SJCRH30 (cell line): ENCODE data around the gene LPGAT1. TPM values are rescaled to one million over a fixed set of nuclear protein-coding genes. Genes with fewer than 3 reads are reported as not detected.

Source experiments
- DNase-seq, 2 experiments: peaks; one replicate each; pipeline ENCODE4 v3.0.0-alpha.2; 2015 to 2020
- H3K27ac ChIP-seq: fragments of 250-450 bp; sonication (Bioruptor Pico); 2 replicates; pipeline ENCODE4 v1.5.1; 2020; ENCODE audit warnings: mild to moderate bottlenecking, moderate library complexity
- H3K27me3 ChIP-seq: fragments of 250-450 bp; sonication (Bioruptor Pico); 2 replicates; pipeline ENCODE4 v1.5.1; 2020; ENCODE audit warnings: mild to moderate bottlenecking, moderate library complexity
- H3K36me3 ChIP-seq: fragments of 250-450 bp; sonication (Bioruptor Pico); 2 replicates; pipeline ENCODE4 v1.5.1; 2020; ENCODE audit warnings: mild to moderate bottlenecking, moderate library complexity
- H3K4me1 ChIP-seq: fragments of 250-450 bp; sonication (Bioruptor Pico); 2 replicates; pipeline ENCODE4 v1.5.1; 2020; ENCODE audit warnings: mild to moderate bottlenecking, moderate library complexity
- H3K4me3 ChIP-seq: fragments of 250-450 bp; sonication (Bioruptor Pico); 2 replicates; pipeline ENCODE4 v1.5.1; 2020; ENCODE audit warnings: mild to moderate bottlenecking, moderate library complexity
- H3K9me3 ChIP-seq: fragments of 250-450 bp; sonication (Bioruptor Pico); replicated peaks from 2 replicates; pipeline ENCODE4 v1.5.1; 2020; ENCODE audit warnings: mild to moderate bottlenecking, moderate library complexity
- total RNA-seq: library from RNA; depleted of rRNA; stranded (reverse); fragments of >200 nt; shearing (Covaris generic); gene quantifications from 2 replicates; pipeline ENCODE4 v1.2.3, GENCODE V29; 2014

LPGAT1 gene
- total RNA-seq, 1 experiment from 2014 or later = 70.0 TPM

DNA sequence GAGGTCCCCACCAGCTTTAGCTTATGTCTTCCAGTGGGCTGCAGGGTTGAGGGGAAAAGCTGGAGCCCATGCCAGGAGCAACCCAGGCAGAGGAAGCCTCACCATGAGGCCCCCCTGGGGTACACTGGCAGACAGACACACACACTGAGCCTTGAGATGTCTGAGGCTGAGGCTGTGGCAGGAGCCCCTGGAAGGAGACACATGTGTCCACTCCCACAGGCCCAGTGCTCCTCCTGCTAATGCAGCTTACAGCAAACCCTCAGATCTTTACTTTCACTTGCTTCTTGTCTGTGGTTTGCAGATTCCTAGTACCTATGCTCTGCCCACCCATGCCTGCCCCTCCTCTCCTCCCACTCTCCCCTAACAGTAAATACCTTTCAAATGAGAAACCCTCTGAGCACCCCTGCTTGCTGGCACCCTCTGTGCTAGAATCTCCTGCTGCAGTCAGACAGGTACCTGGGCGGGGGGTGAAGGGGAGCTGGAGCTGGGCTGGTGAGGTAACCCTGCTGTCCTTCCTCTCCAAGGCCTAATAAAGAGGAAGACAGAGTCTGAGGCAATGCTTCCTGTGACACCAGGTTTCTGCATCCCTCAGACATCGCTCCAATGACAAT, 91.8 kb downstream of the LPGAT1 start:
- no peaks in the 10 kb centered on the region for H3K9me3 ChIP-seq
- H3K27ac ChIP-seq = no peak overlapping the region
- H3K27me3 ChIP-seq = no peaks in the 10 kb centered on the region
- no peak overlapping the region for H3K4me3 ChIP-seq
- DNase-seq = peak in 1 of 2 experiments; percentile 23
- H3K4me1 ChIP-seq = peaks cover 56% of the 10 kb centered on the region
- H3K36me3 ChIP-seq = no peaks in the 10 kb centered on the region

DNA sequence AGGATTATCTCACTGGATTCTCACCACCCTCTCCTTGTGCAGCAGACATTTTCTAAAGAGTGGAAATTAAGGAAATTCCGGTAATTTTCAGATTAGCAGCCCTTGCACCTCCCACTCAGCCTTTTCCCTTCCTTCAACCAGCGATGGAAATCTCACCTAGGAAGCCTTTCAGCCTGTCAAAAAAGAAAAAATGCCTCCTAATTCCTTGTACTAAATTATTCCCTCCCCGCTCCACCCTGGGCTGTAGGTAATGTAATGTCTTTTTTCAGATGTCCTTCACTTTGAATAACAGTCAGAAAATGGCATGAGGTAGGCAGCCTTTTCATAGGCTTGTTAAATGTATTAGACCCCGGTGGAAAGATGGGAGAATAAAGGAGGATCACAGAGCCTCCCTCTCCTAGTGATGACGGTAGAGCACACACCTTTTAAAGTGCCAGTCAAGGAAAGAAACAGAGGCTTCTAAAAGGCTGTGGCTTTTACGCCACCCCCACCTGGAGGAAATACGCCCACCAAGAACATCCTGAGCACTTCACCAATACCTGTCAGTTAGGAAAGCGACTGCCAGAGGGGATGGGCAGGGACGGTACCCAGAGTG, 92.4 kb downstream of the LPGAT1 start:
- DNase-seq = no peak
- no peaks in the 10 kb centered on the region for H3K27me3 ChIP-seq
- no peak overlapping the region for H3K4me3 ChIP-seq
- peaks cover 52% of the 10 kb centered on the region for H3K4me1 ChIP-seq
- H3K27ac ChIP-seq = no peak overlapping the region
- no peaks in the 10 kb centered on the region for H3K36me3 ChIP-seq
- H3K9me3 ChIP-seq = no peaks in the 10 kb centered on the region

DNA sequence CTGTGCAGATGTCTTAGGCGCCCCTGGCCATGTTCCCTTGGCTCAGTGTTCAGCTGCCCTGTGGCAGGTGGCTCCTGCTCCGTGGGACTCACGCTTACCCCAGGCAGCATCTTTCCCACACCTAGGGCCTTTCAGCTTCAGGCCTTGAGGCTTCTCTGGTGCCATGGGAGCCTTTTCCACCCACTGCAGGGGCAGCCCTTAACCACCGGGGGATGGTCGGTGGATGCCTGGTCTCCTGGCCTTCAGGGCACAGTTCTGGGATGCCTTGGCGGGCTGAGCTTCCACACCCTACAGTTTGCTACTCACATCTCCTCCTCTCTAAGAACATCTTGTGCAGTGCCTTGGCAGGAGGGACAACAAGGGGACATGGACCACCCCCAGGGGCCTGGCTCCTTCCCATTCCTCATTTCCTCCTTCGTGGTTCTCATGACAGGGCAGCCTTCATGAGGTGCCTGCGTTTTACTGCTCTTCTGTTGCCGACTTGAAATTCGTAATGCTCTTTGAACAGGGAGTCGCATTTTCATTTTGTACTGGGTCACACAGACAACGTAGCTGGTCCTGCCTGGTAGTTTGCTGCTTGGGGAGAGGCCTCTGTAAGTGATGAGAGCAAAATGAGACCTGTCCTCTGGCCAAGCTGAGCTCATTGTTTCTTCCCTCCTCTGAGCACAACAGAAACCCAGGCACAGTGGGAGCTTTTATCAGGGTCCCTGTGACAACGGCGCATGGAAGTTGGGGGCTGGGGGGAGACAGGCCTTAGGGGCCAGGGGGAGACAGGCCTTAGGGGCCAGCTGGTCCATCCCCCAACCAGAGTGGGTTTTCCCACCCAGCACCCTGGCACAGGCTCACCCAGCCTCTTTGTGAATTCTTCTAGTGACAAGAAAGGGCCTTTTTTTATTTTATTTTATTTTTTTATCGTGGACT, 93.2 kb downstream of the LPGAT1 start:
- Histone ChIP-seq H3K27ac (no peak overlapping the region), H3K27me3 (no peaks in the 10 kb centered on the region), H3K9me3 (no peaks in the 10 kb centered on the region), H3K4me1 (peaks cover 44% of the 10 kb centered on the region), H3K36me3 (no peaks in the 10 kb centered on the region), H3K4me3 (no peak overlapping the region)
- DNase-seq = peak in 1 of 2 experiments; percentile 19

DNA sequence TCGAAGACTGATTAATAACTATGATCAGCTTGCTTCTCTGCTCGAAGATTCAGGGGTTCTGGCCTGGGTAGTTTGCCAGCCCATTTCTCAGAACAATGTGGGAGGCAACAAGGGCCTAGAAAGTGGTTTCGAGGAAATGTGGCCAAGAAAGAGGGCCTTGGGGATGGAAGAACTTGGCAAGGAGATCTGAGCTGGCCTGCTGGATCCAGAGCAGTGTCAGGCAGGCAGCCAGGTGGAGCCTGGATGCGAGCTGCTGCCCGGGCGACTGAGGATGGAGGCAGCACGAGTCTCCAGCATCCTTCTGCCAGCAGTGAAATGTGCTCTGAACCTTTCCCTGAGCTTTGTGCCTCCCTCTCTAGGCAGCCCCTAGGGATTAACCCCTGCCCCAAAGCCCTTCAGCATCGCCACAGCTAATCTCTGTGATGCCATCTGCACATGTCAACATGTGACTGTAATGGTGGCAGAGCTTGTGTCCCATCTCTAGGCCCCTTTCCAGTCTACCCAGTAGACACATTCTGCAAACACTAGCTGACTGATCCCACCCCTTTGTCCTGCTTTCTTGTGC, 94.1 kb downstream of the LPGAT1 start:
- peak in 1 of 2 experiments; percentile 43 for DNase-seq
- Histone ChIP-seq H3K27me3 (no peaks in the 10 kb centered on the region), H3K4me3 (no peak overlapping the region), H3K9me3 (no peaks in the 10 kb centered on the region), H3K36me3 (no peaks in the 10 kb centered on the region), H3K27ac (peak overlapping the region; percentile 56), H3K4me1 (peaks cover 35% of the 10 kb centered on the region)

DNA sequence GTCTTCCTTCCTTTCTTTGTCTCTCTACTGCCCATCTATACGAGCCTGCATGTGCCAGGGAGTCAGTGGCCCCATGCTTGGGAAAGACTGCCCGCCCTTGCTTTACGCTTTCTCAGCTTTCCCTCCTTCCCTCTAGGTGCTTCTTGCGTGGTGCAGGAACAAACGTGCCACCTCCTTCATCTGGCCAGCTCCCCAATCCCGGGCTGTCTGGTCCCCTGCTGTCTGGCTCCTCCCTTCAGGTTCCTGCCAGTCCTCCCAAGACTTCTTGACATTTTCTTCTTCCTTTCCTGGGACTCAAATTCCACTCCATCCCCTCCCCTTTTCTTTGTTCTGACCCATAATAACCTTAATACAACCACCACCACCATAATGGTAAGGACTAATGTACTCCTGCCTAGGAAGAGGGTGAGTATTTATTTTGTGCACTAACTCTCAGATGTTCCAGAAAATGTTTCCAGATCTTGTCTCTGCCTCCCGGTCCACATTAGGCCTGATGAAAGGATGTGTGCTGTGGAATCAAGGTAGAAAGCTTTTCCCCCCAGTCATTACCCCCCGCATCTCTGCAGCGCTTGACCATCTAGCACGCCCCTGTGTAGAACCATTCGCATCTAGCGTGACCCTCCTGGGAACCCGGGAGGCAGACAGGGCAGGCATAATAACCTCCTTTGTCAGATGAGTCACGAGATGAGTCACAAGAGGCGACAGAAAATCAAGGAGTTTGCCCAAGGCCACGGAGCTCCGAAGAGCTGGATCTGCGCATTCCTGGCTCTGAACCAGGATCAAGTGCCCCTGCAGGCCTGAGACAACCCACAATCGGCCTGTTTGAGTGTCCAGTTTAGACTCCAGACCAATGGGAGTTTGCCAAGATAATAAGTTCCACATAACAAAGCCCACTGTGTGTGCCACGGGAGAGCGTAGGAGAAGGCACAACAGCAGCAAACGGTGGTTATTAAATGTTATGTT, 95.1 kb downstream of the LPGAT1 start:
- peak overlapping the region; percentile 56 for H3K27ac ChIP-seq
- DNase-seq = peak; percentile 92 to 94
- H3K27me3 ChIP-seq = no peaks in the 10 kb centered on the region
- H3K4me1 ChIP-seq = peaks cover 28% of the 10 kb centered on the region
- no peaks in the 10 kb centered on the region for H3K36me3 ChIP-seq
- H3K9me3 ChIP-seq = no peaks in the 10 kb centered on the region
- peak overlapping the region; percentile 16 for H3K4me3 ChIP-seq

DNA sequence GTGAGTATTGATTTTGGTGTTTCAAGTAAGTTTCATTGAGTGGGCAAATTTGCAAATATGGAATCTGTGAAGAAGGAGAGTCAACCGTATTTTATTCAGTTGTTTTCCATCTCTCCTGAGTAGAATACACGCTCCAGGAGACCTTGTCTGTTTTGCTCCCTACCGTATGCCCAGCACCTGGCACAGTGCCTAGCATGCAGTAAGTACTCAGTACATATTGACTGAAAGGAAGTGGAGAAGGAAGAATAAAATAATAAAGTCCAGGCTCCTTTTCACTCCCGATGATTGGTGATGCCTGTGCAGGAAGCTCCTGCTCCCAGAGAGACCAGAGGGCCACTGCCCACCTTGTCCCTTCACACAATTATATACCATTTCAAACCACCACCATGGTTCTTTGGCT, 95.8 kb downstream of the LPGAT1 start:
- H3K4me3 ChIP-seq = no peak overlapping the region
- no peaks in the 10 kb centered on the region for H3K36me3 ChIP-seq
- DNase-seq = no peak
- H3K4me1 ChIP-seq = peaks cover 27% of the 10 kb centered on the region
- H3K27ac ChIP-seq = peak overlapping the region; percentile 56
- no peaks in the 10 kb centered on the region for H3K27me3 ChIP-seq
- H3K9me3 ChIP-seq = no peaks in the 10 kb centered on the region

DNA sequence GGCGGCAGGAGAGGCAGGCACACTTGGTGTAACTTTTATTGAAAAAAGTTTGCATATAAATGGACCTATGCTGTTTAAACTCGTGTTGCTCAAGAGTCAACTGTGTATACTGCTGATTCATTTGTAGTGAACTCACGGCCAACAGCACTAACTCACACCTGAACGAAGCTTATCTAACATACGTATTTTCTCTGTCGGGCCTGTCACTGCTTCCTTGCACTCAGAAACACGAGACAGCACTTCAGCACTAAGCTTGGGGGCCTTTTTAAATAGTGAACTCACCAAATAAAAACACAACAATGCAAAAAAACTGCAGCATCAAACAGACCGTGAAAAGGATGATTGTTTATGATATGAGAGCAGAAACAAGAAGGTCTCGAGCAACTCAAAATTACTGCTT, 96.2 kb downstream of the LPGAT1 start:
- no peaks in the 10 kb centered on the region for H3K9me3 ChIP-seq
- no peak overlapping the region for H3K4me3 ChIP-seq
- H3K36me3 ChIP-seq = no peaks in the 10 kb centered on the region
- H3K27ac ChIP-seq = no peak overlapping the region
- DNase-seq = no peak
- peaks cover 27% of the 10 kb centered on the region for H3K4me1 ChIP-seq
- H3K27me3 ChIP-seq = no peaks in the 10 kb centered on the region

DNA sequence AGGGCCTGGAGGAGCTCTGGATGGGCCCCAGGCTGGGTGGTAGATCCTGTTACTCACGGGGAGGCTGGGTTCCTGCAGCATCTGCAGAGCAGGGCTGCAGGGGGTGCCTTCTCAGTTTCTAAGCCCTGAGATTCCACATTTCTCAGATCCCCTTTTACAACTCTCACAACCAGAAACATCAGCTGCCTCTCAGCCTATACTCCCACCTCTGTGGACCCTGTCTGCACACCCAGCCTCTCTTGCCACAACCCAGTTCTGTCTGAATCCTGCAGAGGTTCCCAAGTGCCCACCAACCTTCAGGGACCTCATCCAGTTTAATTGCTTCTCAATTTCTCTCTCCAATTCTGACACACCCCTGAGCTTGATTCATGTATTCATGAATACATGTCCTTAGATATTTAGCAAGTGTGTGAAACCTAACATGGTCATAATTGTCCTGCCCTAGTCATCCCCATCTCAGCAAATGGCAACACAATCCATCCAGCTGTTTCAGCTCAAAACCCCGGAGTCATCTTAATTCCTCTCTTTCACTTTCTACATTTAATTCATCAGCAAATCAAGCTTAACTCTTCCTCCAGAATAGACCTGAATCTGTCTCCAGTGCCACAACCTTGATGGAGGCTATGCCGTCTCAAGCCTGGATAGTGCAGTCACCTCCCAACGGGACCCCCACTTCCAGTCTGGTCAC, 98.1 kb downstream of the LPGAT1 start:
- Histone ChIP-seq H3K4me3 (no peak overlapping the region), H3K9me3 (no peaks in the 10 kb centered on the region), H3K36me3 (no peaks in the 10 kb centered on the region), H3K27ac (no peak overlapping the region), H3K4me1 (peaks cover 27% of the 10 kb centered on the region), H3K27me3 (no peaks in the 10 kb centered on the region)
- DNase-seq = no peak

DNA sequence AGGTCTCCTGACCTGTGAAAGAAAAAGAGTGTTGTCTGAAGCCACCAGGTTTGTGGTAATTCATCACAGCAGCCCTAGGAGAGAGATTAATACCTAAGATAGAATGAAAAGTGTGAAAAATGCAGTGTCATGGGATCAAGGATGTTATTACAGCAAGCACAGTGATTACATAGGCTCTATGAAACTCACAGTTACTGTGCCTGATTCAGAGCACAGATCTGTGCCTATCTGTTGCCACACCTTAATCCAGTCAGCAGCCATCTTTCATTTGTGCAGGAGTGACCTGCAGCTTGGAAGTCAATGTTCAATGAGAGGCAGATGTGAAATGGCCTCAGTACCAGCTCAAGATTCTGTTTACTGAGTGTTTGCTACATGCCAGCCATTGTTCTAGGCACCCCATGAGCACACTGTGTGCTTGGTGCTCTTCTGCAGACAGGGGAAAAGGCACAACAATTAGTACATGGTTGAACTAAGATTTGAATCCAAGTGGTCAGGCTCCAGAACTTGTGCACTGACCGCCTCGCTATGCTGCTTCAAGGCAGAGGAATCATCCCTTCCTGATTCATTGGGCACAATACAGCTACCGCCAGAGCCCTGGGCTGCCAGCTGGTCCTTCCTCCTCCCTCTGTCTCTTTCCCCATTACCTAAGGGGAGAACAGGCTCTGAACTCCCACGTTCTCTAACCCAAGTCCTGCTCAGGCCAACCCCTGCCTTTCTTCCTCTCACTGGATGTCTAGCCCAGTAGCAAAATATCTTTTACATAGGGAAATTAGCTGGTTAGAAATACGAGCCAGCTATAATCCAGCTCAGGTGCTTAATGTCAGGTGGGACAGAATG, 98.9 kb downstream of the LPGAT1 start:
- Histone ChIP-seq H3K36me3 (no peaks in the 10 kb centered on the region), H3K27me3 (no peaks in the 10 kb centered on the region), H3K27ac (no peak overlapping the region), H3K4me1 (peaks cover 29% of the 10 kb centered on the region), H3K9me3 (no peaks in the 10 kb centered on the region), H3K4me3 (no peak overlapping the region)
- no peak for DNase-seq

DNA sequence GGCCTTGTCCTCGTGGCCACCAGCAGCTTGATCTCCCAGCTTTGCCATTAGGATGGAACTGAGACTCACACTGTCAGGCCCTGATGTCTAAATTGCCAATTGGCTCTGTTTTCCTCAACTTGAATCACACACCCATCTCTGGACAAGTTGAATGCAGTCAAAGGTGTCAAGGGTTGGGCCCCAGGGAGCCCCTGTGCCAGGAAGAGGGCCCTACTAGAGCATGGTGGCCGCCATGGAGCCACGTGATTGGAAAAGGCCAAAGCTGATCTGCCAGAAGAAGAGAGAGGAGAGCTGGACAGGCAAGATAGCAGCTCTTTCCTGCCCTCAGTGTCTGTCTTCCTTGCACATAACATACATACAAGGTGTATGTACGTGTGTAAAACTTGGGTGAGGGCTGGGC, 100.2 kb downstream of the LPGAT1 start:
- Histone ChIP-seq H3K9me3 (no peaks in the 10 kb centered on the region), H3K27ac (no peak overlapping the region), H3K4me1 (peaks cover 21% of the 10 kb centered on the region), H3K27me3 (no peaks in the 10 kb centered on the region), H3K36me3 (no peaks in the 10 kb centered on the region), H3K4me3 (no peak overlapping the region)
- DNase-seq = no peak

DNA sequence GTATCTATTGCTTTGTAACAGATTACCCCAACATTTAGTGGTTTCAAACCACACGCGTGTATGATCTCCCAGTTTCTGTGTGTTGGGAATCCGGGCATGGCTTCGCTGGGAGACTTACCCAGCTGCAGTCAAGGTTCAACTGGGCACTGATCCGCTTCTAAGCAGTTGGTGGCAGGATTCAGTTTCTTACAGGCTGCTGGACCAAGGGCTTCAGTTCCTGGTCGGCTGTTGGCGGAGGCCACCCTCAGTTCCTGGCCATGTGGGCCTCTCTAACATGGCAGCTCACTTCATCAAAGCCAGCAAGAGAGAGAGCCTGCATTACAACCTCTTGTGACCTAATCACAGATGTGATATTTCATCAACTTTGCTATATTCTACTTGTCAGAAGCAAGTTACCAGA, 101.3 kb downstream of the LPGAT1 start:
- peaks cover 10% of the 10 kb centered on the region; the same call in 1 of the 2 replicates for H3K4me1 ChIP-seq
- H3K27me3 ChIP-seq = no peaks in the 10 kb centered on the region
- DNase-seq = no peak
- no peaks in the 10 kb centered on the region for H3K36me3 ChIP-seq
- no peak overlapping the region for H3K27ac ChIP-seq
- no peak overlapping the region for H3K4me3 ChIP-seq
- H3K9me3 ChIP-seq = no peaks in the 10 kb centered on the region

DNA sequence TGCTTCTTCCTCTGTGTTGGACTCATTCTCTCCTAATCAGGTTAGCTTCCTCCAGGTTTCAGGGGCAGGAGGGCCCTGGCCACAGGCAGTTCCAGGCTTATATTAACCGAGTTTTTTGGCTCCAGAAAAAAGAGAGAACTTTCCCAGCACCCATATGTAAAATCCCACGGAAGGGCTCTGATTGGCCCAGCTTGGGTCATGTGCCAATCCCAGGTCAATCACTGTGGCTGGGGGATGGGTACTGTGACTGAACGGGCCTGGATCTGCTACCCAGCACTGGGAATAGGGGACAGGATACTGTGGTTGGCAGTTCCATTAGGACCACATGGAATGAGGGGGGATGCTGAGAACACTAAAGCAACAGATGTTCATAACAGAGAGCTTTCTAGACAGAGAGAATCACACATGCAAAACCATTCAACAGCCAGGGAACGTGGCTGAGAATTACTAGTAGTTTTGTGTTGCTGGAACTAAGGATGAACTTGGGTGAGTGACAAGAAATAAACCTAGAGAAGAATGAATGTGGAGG, 104.0 kb downstream of the LPGAT1 start:
- Histone ChIP-seq H3K27me3 (no peaks in the 10 kb centered on the region), H3K9me3 (no peaks in the 10 kb centered on the region), H3K27ac (no peak overlapping the region), H3K4me1 (peaks cover 9% of the 10 kb centered on the region; the same call in 1 of the 2 replicates), H3K4me3 (no peak overlapping the region), H3K36me3 (no peaks in the 10 kb centered on the region)
- peak; percentile 44 to 61 for DNase-seq
